GM12878 (cell line): ENCODE measurements around the gene NAP1L4. TPM values are rescaled to one million over a fixed set of nuclear protein-coding genes. Genes with fewer than 3 reads are reported as not detected.

Experiments used
- ATAC-seq: fragments of 200-7000 bp; cut with Tn5 transposase; 3 replicates; pipeline ENCODE4 v1.9.1; 2020; ENCODE audit warnings: mild to moderate bottlenecking, moderate library complexity
- BruUV-seq: library from RNA; stranded (reverse); fragments of 400-500 nt; replicated peaks from 2 replicates; lab custom pipeline; 2021; lab: Mats Ljungman, UMichigan
- CTCF ChIA-PET: fragments of 300-600 bp; sonication (Branson Sonifier 250); formaldehyde crosslinking; extraction: SDS; loops from one replicate; lab custom pipeline; 2021; ENCODE audit warnings: inconsistent platforms; lab: Yijun Ruan, JAX
- POLR2A ChIA-PET: fragments of 350-600 bp; formaldehyde crosslinking; extraction: SDS; loops from one replicate; lab custom pipeline; 2021; ENCODE audit warnings: inconsistent platforms; lab: Charles Lee
- RAD21 ChIA-PET: fragments of 300-600 bp; sonication (Branson Sonifier 250); formaldehyde crosslinking; loops from one replicate; lab custom pipeline; 2023; ENCODE audit warnings: antibody characterized with exemption; ENCODE audit not compliant: unreplicated experiment; lab: Charles Lee
- SMC1A ChIA-PET: fragments of 300-600 bp; sonication (Branson Sonifier 250); formaldehyde crosslinking; loops from one replicate; lab custom pipeline; 2023; ENCODE audit not compliant: unreplicated experiment, uncharacterized antibody; lab: Charles Lee
- DNase-seq: peaks from one replicate; pipeline ENCODE4 v3.0.0-alpha.2; 2011; ENCODE audit warnings: low read depth, low spot score
- FAIRE-seq: peaks from 3 replicates; lab custom pipeline; 2011; peaks lifted over from hg19 to GRCh38; lab: Jason Lieb, UNC
- H2AFZ ChIP-seq: 2 replicates; pipeline ENCODE4 v1.6.0; 2011; ENCODE audit warnings: low read depth, low read length, control low read depth; ENCODE audit not compliant: control insufficient read depth
- H3K27ac ChIP-seq: 2 replicates; pipeline ENCODE4 v1.5.1; 2011; ENCODE audit warnings: control low read depth; ENCODE audit not compliant: control insufficient read depth, insufficient read depth
- H3K27me3 ChIP-seq, 2 experiments: replicated peaks in 1 of 2; 2 replicates each; pipeline versions ENCODE4 v1.6.0 to v1.6.1; 2011; ENCODE audit warnings: low read length in 1 of 2; ENCODE audit not compliant: control insufficient read depth in 2 of 2, insufficient read depth in 2 of 2
- H3K36me3 ChIP-seq, 2 experiments: 2 replicates each; pipeline ENCODE4 v1.5.1; 2011; ENCODE audit warnings: low read length in 1 of 2; ENCODE audit not compliant: control insufficient read depth in 2 of 2, insufficient read depth in 2 of 2
- H3K4me1 ChIP-seq: 2 replicates; pipeline ENCODE4 v1.6.1; 2011; ENCODE audit warnings: mild to moderate bottlenecking, low read length, moderate library complexity, mixed read lengths; ENCODE audit not compliant: control insufficient read depth, insufficient read depth
- H3K4me2 ChIP-seq: 2 replicates; pipeline ENCODE4 v1.6.0; 2011; ENCODE audit warnings: control low read depth; ENCODE audit not compliant: control insufficient read depth, insufficient read depth
- H3K4me3 ChIP-seq: fragments of 200-600 bp; sonication (generic); 2 replicates; pipeline ENCODE4 v1.5.1; 2016
- H3K79me2 ChIP-seq: 2 replicates; pipeline ENCODE4 v1.6.0; 2011; ENCODE audit warnings: low read length; ENCODE audit not compliant: control insufficient read depth, insufficient read depth
- H3K9ac ChIP-seq: 2 replicates; pipeline ENCODE4 v1.8.0; 2011; ENCODE audit warnings: low read length, control low read depth, mixed read lengths; ENCODE audit not compliant: control insufficient read depth, insufficient read depth
- H3K9me3 ChIP-seq: replicated peaks from 3 replicates; pipeline ENCODE4 v1.5.1; 2011; ENCODE audit warnings: mild to moderate bottlenecking, low read length; ENCODE audit not compliant: control insufficient read depth, insufficient read depth
- H4K20me1 ChIP-seq: 2 replicates; pipeline ENCODE4 v1.6.0; 2011; ENCODE audit not compliant: control insufficient read depth, insufficient read depth
- LARP7 ChIP-seq: fragments of 450-650 bp; IDR thresholded peaks from 2 replicates; pipeline ENCODE4 v1.6.1; 2017; ENCODE audit warnings: mild to moderate bottlenecking
- PKNOX1 ChIP-seq: fragments of 450-650 bp; IDR thresholded peaks from 2 replicates; pipeline ENCODE4 v1.6.1; 2016; ENCODE audit warnings: mild to moderate bottlenecking
- WGBS: methylation state at CpG from one replicate; pipeline ENCODE4 v1.1.6; 2016; ENCODE audit warnings: low lambda C conversion rate; ENCODE audit not compliant: insufficient replicate concordance, insufficient coverage; ENCODE audit errors: missing lambda C conversion rate; 5-methylcytosine and 5-hydroxymethylcytosine counted together
- in situ Hi-C: fragments of 300-500 bp; cut with MboI; formaldehyde crosslinking; loops from 9 replicates; pipeline ENCODE4 v1.14.3; 2018; ENCODE audit warnings: mixed read lengths
- intact Hi-C: fragments of 100-400 bp; cut with micrococcal nuclease; formaldehyde crosslinking; loops from one replicate; pipeline ENCODE4 v1.14.2; 2022; ENCODE audit not compliant: unreplicated experiment
- polyA plus RNA-seq, 11 experiments: library from polyadenylated mRNA; depleted of rRNA in 4 of 11; unstranded in 6 of 11; stranded (reverse) in 5 of 11; fragments of >200 nt; fragmentation: Nextera tagmentation in 4 of 11; fragmentation: Illumina TruSeq in 1 of 11; extraction: Ambion mirVana in 4 of 11; extraction: Trizol in 1 of 11; gene quantifications; 1 replicate in 1 of 11; 2 replicates in 10 of 11; pipeline versions ENCODE4 v1.2.1 to v1.2.3, GENCODE V29; 2011 to 2016; ENCODE audit warnings: inconsistent platforms in 2 of 11, missing spikeins in 2 of 11, low read depth in 1 of 11
- total RNA-seq, 4 experiments: library from RNA; depleted of rRNA in 3 of 4; stranded (reverse); fragments of >200 nt in 3 of 4; fragmentation: Illumina TruSeq in 1 of 4; extraction: Trizol in 1 of 4; gene quantifications; 2 replicates each; pipeline versions ENCODE4 v1.2.1 to v1.2.3, GENCODE V29; 2013 to 2021
- TF ChIP-seq, protein P1 (sequence below): fragments of 450-650 bp; IDR thresholded peaks from 2 replicates; pipeline ENCODE4 v1.6.1; 2017; ENCODE audit warnings: mild to moderate bottlenecking, moderate library complexity

The NAP1L4 gene
- total and polyA plus RNA-seq, 10 of the 15 experiments (the other 5 are each of a cell fraction or from before 2014, with no cell fraction given) = 24.8 to 198 (median 114) TPM

GRCh38 chr11:2923446-2924375 lies 68.4 kb downstream of the NAP1L4 start:
- RAD21 ChIA-PET = no interaction called here
- Histone ChIP-seq H4K20me1 (no peaks in the 10 kb centered on the region), H2AFZ (no peak overlapping the region), H3K27ac (no peak overlapping the region), H3K4me1 (peaks cover under 1% of the 10 kb centered on the region; the same call in 1 of the 2 replicates), H3K9me3 (no peaks in the 10 kb centered on the region), H3K79me2 (no peaks in the 10 kb centered on the region), H3K4me3 (no peak overlapping the region), H3K9ac (no peak overlapping the region), H3K4me2 (no peak overlapping the region), H3K27me3 (peaks cover 3 to 9% of the 10 kb centered on the region in 2 experiments; a peak in 3 of 4 replicates), H3K36me3 (no peaks in the 10 kb centered on the region)
- FAIRE-seq (no peak), ATAC-seq (0 out of 3 replicates have a peak, but pooled peaks have one; percentile 11), DNase-seq (no peak)
- in situ Hi-C loops (no loop called here), intact Hi-C loops (no loop called here)
- no TSS peak for BruUV-seq
- CTCF ChIA-PET = no interaction called here
- TF ChIP-seq PKNOX1 = no peak
- TF ChIP-seq LARP7 = no peak
- TF ChIP-seq, protein P1, sequence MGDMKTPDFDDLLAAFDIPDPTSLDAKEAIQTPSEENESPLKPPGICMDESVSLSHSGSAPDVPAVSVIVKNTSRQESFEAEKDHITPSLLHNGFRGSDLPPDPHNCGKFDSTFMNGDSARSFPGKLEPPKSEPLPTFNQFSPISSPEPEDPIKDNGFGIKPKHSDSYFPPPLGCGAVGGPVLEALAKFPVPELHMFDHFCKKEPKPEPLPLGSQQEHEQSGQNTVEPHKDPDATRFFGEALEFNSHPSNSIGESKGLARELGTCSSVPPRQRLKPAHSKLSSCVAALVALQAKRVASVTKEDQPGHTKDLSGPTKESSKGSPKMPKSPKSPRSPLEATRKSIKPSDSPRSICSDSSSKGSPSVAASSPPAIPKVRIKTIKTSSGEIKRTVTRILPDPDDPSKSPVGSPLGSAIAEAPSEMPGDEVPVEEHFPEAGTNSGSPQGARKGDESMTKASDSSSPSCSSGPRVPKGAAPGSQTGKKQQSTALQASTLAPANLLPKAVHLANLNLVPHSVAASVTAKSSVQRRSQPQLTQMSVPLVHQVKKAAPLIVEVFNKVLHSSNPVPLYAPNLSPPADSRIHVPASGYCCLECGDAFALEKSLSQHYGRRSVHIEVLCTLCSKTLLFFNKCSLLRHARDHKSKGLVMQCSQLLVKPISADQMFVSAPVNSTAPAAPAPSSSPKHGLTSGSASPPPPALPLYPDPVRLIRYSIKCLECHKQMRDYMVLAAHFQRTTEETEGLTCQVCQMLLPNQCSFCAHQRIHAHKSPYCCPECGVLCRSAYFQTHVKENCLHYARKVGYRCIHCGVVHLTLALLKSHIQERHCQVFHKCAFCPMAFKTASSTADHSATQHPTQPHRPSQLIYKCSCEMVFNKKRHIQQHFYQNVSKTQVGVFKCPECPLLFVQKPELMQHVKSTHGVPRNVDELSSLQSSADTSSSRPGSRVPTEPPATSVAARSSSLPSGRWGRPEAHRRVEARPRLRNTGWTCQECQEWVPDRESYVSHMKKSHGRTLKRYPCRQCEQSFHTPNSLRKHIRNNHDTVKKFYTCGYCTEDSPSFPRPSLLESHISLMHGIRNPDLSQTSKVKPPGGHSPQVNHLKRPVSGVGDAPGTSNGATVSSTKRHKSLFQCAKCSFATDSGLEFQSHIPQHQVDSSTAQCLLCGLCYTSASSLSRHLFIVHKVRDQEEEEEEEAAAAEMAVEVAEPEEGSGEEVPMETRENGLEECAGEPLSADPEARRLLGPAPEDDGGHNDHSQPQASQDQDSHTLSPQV = no peak
- SMC1A ChIA-PET = no interaction called here
- POLR2A ChIA-PET = no interaction called here
- 51% methylated on average over 22 of the region's 22 CpGs for WGBS
